ENCODE results near the gene ANKFY1. TPM values are rescaled to one million over a fixed set of nuclear protein-coding genes. Genes with fewer than 3 reads are reported as not detected.

Gene ANKFY1
- polyA plus RNA-seq, 2 donors = 10.0 to 11.2 TPM

GRCh38 chr17:4247361-4247970, 16.3 kb downstream of the ANKFY1 start:
- H3K27ac ChIP-seq (ENCODE audit: low read depth in 2 of 2, low read length in 1 of 2) = peak overlapping the region; percentile 85 to 87
- no peak overlapping the region for H3K4me3 ChIP-seq (ENCODE audit: low read depth in 1 of 2, low read length in 2 of 2)
- H3K4me1 ChIP-seq (ENCODE audit: control insufficient read depth in 2 of 2, insufficient read depth in 2 of 2, low read length in 1 of 2) = no peaks in the 10 kb centered on the region
- H3K9me3 ChIP-seq (ENCODE audit: control insufficient read depth in 2 of 2, insufficient read depth in 1 of 2, low read depth in 1 of 2, low read length in 1 of 2) = no peaks in the 10 kb centered on the region
- H3K36me3 ChIP-seq (ENCODE audit: control insufficient read depth in 2 of 2, insufficient read depth in 2 of 2, low read length in 1 of 2) = no peaks in the 10 kb centered on the region
- no peaks in the 10 kb centered on the region for H3K27me3 ChIP-seq (ENCODE audit: control insufficient read depth in 1 of 2, insufficient read depth in 2 of 2, low read length in 2 of 2)
- 54 to 55% methylated on average over 5 of the region's 5 CpGs for WGBS, 2 donors

GRCh38 chr17:4246674-4247073, 17.1 kb downstream of the ANKFY1 start:
- WGBS, 2 donors = 93 to 94% methylated on average over 5 of the region's 5 CpGs
- Histone ChIP-seq H3K4me1 (ENCODE audit: control insufficient read depth in 2 of 2, insufficient read depth in 2 of 2, low read length in 1 of 2) (no peaks in the 10 kb centered on the region), H3K27ac (ENCODE audit: low read depth in 2 of 2, low read length in 1 of 2) (peak overlapping the region in 1 of 2 donors; percentile 24), H3K4me3 (ENCODE audit: low read depth in 1 of 2, low read length in 2 of 2) (no peak overlapping the region), H3K36me3 (ENCODE audit: control insufficient read depth in 2 of 2, insufficient read depth in 2 of 2, low read length in 1 of 2) (peaks cover 3 to 5% of the 10 kb centered on the region in 2 donors), H3K27me3 (ENCODE audit: control insufficient read depth in 1 of 2, insufficient read depth in 2 of 2, low read length in 2 of 2) (no peaks in the 10 kb centered on the region), H3K9me3 (ENCODE audit: control insufficient read depth in 2 of 2, insufficient read depth in 1 of 2, low read depth in 1 of 2, low read length in 1 of 2) (no peaks in the 10 kb centered on the region)

- Histone ChIP-seq H3K36me3 (ENCODE audit: control insufficient read depth in 2 of 2, insufficient read depth in 2 of 2, low read length in 1 of 2) (peaks cover 8 to 11% of the 10 kb centered on the region in 2 donors), H3K27ac (ENCODE audit: low read depth in 2 of 2, low read length in 1 of 2) (no peak overlapping the region), H3K27me3 (ENCODE audit: control insufficient read depth in 1 of 2, insufficient read depth in 2 of 2, low read length in 2 of 2) (no peaks in the 10 kb centered on the region), H3K4me1 (ENCODE audit: control insufficient read depth in 2 of 2, insufficient read depth in 2 of 2, low read length in 1 of 2) (no peaks in the 10 kb centered on the region), H3K4me3 (ENCODE audit: low read depth in 1 of 2, low read length in 2 of 2) (no peak overlapping the region), H3K9me3 (ENCODE audit: control insufficient read depth in 2 of 2, insufficient read depth in 1 of 2, low read depth in 1 of 2, low read length in 1 of 2) (no peaks in the 10 kb centered on the region)
- 87 to 95% methylated on average over 11 of the region's 11 CpGs for WGBS, 2 donors
Observed at GRCh38 chr17:4241535-4241934, 22.2 kb downstream of the ANKFY1 start.

GRCh38 chr17:4236456-4236855, 27.3 kb downstream of the ANKFY1 start:
- Histone ChIP-seq H3K36me3 (ENCODE audit: control insufficient read depth in 2 of 2, insufficient read depth in 2 of 2, low read length in 1 of 2) (peaks cover 4 to 10% of the 10 kb centered on the region in 2 donors), H3K9me3 (ENCODE audit: control insufficient read depth in 2 of 2, insufficient read depth in 1 of 2, low read depth in 1 of 2, low read length in 1 of 2) (no peaks in the 10 kb centered on the region), H3K4me3 (ENCODE audit: low read depth in 1 of 2, low read length in 2 of 2) (no peak overlapping the region), H3K27ac (ENCODE audit: low read depth in 2 of 2, low read length in 1 of 2) (no peak overlapping the region), H3K4me1 (ENCODE audit: control insufficient read depth in 2 of 2, insufficient read depth in 2 of 2, low read length in 1 of 2) (no peaks in the 10 kb centered on the region), H3K27me3 (ENCODE audit: control insufficient read depth in 1 of 2, insufficient read depth in 2 of 2, low read length in 2 of 2) (no peaks in the 10 kb centered on the region)
- 49% methylated on average over 3 of the region's 3 CpGs for WGBS, 2 donors

- Histone ChIP-seq H3K36me3 (ENCODE audit: control insufficient read depth in 2 of 2, insufficient read depth in 2 of 2, low read length in 1 of 2) (peaks cover 4 to 8% of the 10 kb centered on the region in 2 donors), H3K9me3 (ENCODE audit: control insufficient read depth in 2 of 2, insufficient read depth in 1 of 2, low read depth in 1 of 2, low read length in 1 of 2) (no peaks in the 10 kb centered on the region), H3K27ac (ENCODE audit: low read depth in 2 of 2, low read length in 1 of 2) (peak overlapping the region; percentile 31), H3K4me3 (ENCODE audit: low read depth in 1 of 2, low read length in 2 of 2) (no peak overlapping the region), H3K4me1 (ENCODE audit: control insufficient read depth in 2 of 2, insufficient read depth in 2 of 2, low read length in 1 of 2) (no peaks in the 10 kb centered on the region), H3K27me3 (ENCODE audit: control insufficient read depth in 1 of 2, insufficient read depth in 2 of 2, low read length in 2 of 2) (no peaks in the 10 kb centered on the region)
- 83 to 85% methylated on average over 8 of the region's 8 CpGs for WGBS, 2 donors
Observed at GRCh38 chr17:4235372-4236279, 28.2 kb downstream of the ANKFY1 start.

GRCh38 chr17:4234401-4234800, 29.4 kb downstream of the ANKFY1 start:
- no peak overlapping the region for H3K4me3 ChIP-seq (ENCODE audit: low read depth in 1 of 2, low read length in 2 of 2)
- H3K27ac ChIP-seq (ENCODE audit: low read depth in 2 of 2, low read length in 1 of 2) = no peak overlapping the region
- H3K27me3 ChIP-seq (ENCODE audit: control insufficient read depth in 1 of 2, insufficient read depth in 2 of 2, low read length in 2 of 2) = no peaks in the 10 kb centered on the region
- no peaks in the 10 kb centered on the region for H3K9me3 ChIP-seq (ENCODE audit: control insufficient read depth in 2 of 2, insufficient read depth in 1 of 2, low read depth in 1 of 2, low read length in 1 of 2)
- peaks cover 0 to 5% of the 10 kb centered on the region in 2 donors for H3K36me3 ChIP-seq (ENCODE audit: control insufficient read depth in 2 of 2, insufficient read depth in 2 of 2, low read length in 1 of 2)
- H3K4me1 ChIP-seq (ENCODE audit: control insufficient read depth in 2 of 2, insufficient read depth in 2 of 2, low read length in 1 of 2) = no peaks in the 10 kb centered on the region

GRCh38 chr17:4233668-4234258, 30.0 kb downstream of the ANKFY1 start:
- 87 to 91% methylated on average over 7 of the region's 7 CpGs for WGBS, 2 donors
- no peak overlapping the region for H3K4me3 ChIP-seq (ENCODE audit: low read depth in 1 of 2, low read length in 2 of 2)
- no peaks in the 10 kb centered on the region for H3K27me3 ChIP-seq (ENCODE audit: control insufficient read depth in 1 of 2, insufficient read depth in 2 of 2, low read length in 2 of 2)
- H3K9me3 ChIP-seq (ENCODE audit: control insufficient read depth in 2 of 2, insufficient read depth in 1 of 2, low read depth in 1 of 2, low read length in 1 of 2) = no peaks in the 10 kb centered on the region
- peak overlapping the region in 1 of 2 donors; percentile 1 for H3K27ac ChIP-seq (ENCODE audit: low read depth in 2 of 2, low read length in 1 of 2)
- no peaks in the 10 kb centered on the region for H3K4me1 ChIP-seq (ENCODE audit: control insufficient read depth in 2 of 2, insufficient read depth in 2 of 2, low read length in 1 of 2)
- H3K36me3 ChIP-seq (ENCODE audit: control insufficient read depth in 2 of 2, insufficient read depth in 2 of 2, low read length in 1 of 2) = peaks cover 0 to 5% of the 10 kb centered on the region in 2 donors

- peak overlapping the region in 1 of 2 donors; percentile 49 for H3K27ac ChIP-seq (ENCODE audit: low read depth in 2 of 2, low read length in 1 of 2)
- WGBS, 2 donors = 47 to 57% methylated on average over 4 of the region's 4 CpGs
- peaks cover 0 to 5% of the 10 kb centered on the region in 2 donors for H3K36me3 ChIP-seq (ENCODE audit: control insufficient read depth in 2 of 2, insufficient read depth in 2 of 2, low read length in 1 of 2)
Observed at GRCh38 chr17:4232168-4232813, 31.5 kb downstream of the ANKFY1 start.

More at GRCh38 chr17:4232168-4232813, 31.5 kb downstream of the ANKFY1 start:
- no peaks in the 10 kb centered on the region for H3K27me3 ChIP-seq (ENCODE audit: control insufficient read depth in 1 of 2, insufficient read depth in 2 of 2, low read length in 2 of 2)
- no peaks in the 10 kb centered on the region for H3K4me1 ChIP-seq (ENCODE audit: control insufficient read depth in 2 of 2, insufficient read depth in 2 of 2, low read length in 1 of 2)
- H3K4me3 ChIP-seq (ENCODE audit: low read depth in 1 of 2, low read length in 2 of 2) = no peak overlapping the region
- no peaks in the 10 kb centered on the region for H3K9me3 ChIP-seq (ENCODE audit: control insufficient read depth in 2 of 2, insufficient read depth in 1 of 2, low read depth in 1 of 2, low read length in 1 of 2)

Data from esophagus (tissue), 2 donors.